Mesendoderm (in vitro differentiated cells): ENCODE measurements around the gene DUSP1.

ENCODE experiments used
- DNase-seq: peaks from one replicate; pipeline ENCODE4 v3.0.0; 2013
- H2AK5ac ChIP-seq: 2 replicates; pipeline ENCODE4 v1.6.1; 2013; ENCODE audit warnings: low read length, inconsistent platforms
- H2BK120ac ChIP-seq: 2 replicates; pipeline ENCODE4 v1.6.1; 2013; ENCODE audit warnings: low read depth, mild to moderate bottlenecking, low read length, moderate library complexity, mixed read lengths
- H2BK15ac ChIP-seq: replicated peaks from 2 replicates; pipeline ENCODE4 v1.6.1; 2013; ENCODE audit warnings: low read depth, mild to moderate bottlenecking, moderate library complexity
- H2BK5ac ChIP-seq: 2 replicates; pipeline ENCODE4 v1.6.1; 2013; ENCODE audit warnings: low read length, inconsistent platforms
- H3K18ac ChIP-seq: 2 replicates; pipeline ENCODE4 v1.6.1; 2013; ENCODE audit warnings: mild to moderate bottlenecking, low read length, mixed read lengths
- H3K23ac ChIP-seq: one replicate; pipeline ENCODE4 v1.6.1; 2013; ENCODE audit warnings: low read length
- H3K27ac ChIP-seq: 2 replicates; pipeline ENCODE4 v1.5.1; 2013; ENCODE audit warnings: low read depth, mild to moderate bottlenecking, inconsistent platforms, low read length, moderate library complexity
- H3K27me3 ChIP-seq: 2 replicates; pipeline ENCODE4 v1.6.1; 2013; ENCODE audit warnings: low read length, control low read depth, mild to moderate bottlenecking, inconsistent platforms; ENCODE audit not compliant: insufficient read depth, poor library complexity
- H3K36me3 ChIP-seq: 2 replicates; pipeline ENCODE4 v1.6.1; 2013; ENCODE audit warnings: low read length, inconsistent platforms; ENCODE audit not compliant: control insufficient read depth, insufficient read depth
- H3K4ac ChIP-seq: one replicate; pipeline ENCODE4 v1.6.1; 2013; ENCODE audit warnings: low read depth, mild to moderate bottlenecking, low read length, moderate library complexity
- H3K4me1 ChIP-seq: 2 replicates; pipeline ENCODE4 v1.6.1; 2013; ENCODE audit warnings: low read depth, low read length, inconsistent platforms; ENCODE audit not compliant: control insufficient read depth
- H3K4me2 ChIP-seq: 2 replicates; pipeline ENCODE4 v1.6.1; 2013; ENCODE audit warnings: low read length
- H3K4me3 ChIP-seq: 2 replicates; pipeline ENCODE4 v1.5.1; 2013; ENCODE audit warnings: mild to moderate bottlenecking, low read length
- H3K56ac ChIP-seq: one replicate; pipeline ENCODE4 v1.6.1; 2013; ENCODE audit warnings: low read length
- H3K79me1 ChIP-seq: 2 replicates; pipeline ENCODE4 v1.6.1; 2013; ENCODE audit warnings: low read length, inconsistent platforms
- H3K79me2 ChIP-seq: 2 replicates; pipeline ENCODE4 v1.6.1; 2013; ENCODE audit warnings: mild to moderate bottlenecking, low read length; ENCODE audit not compliant: control insufficient read depth, insufficient read depth
- H3K9ac ChIP-seq: 2 replicates; pipeline ENCODE4 v1.6.1; 2013; ENCODE audit warnings: low read length, inconsistent platforms
- H4K5ac ChIP-seq: one replicate; pipeline ENCODE4 v1.6.1; 2013; ENCODE audit warnings: low read length
- H4K8ac ChIP-seq: one replicate; pipeline ENCODE4 v1.6.1; 2013; ENCODE audit warnings: low read depth, mild to moderate bottlenecking, control low read depth, low read length, moderate library complexity
- WGBS: extraction: QIAGEN DNeasy Blood & Tissue Kit; methylation state at CpG from one replicate; pipeline ENCODE4 v1.1.7; 2013; ENCODE audit warnings: low lambda C conversion rate, missing lambda C conversion rate; ENCODE audit not compliant: insufficient coverage; ENCODE audit errors: extremely low coverage; 5-methylcytosine and 5-hydroxymethylcytosine counted together

DUSP1 gene

DNA sequence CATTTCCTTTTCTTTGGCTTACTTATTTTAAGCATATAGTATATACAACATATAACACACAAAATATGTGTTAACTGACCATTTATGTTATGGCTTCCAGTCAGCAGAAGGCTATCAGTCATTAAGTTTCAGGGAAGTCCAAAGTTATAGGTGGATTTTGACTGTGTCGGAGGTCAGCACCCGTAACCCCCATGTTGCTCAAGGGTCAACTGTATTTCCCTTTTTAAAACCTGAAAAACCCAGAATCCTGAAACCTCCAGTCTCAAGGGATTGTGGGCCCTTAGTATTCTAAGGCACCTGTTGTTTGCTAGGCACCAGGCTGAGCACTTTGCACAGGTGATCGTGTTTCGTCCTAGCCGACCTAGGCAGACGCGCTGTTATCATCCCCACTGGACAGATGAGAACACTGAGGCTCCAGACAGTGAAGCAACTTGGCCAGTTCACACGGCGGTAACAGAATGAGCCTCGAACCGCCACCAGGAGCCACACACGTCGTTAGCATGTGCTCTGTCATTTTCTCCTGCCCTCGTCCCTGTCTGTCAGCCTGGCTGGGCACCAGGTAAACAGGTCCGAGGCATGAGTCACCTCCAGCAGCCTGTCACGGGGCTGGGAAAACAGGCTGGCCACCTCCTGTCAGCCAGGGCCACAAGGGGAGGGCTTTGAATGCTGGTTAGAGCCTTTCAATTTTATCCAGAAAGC lies 39.9 kb downstream of the DUSP1 start:
- no peak overlapping the region for H3K56ac ChIP-seq
- H2AK5ac ChIP-seq, result no peak overlapping the region
- no peak overlapping the region for H4K8ac ChIP-seq
- H3K27me3 ChIP-seq, result no peaks in the 10 kb centered on the region
- no peaks in the 10 kb centered on the region for H3K36me3 ChIP-seq
- H3K79me2 ChIP-seq, result no peaks in the 10 kb centered on the region
- peak; percentile 84 for DNase-seq
- H3K27ac ChIP-seq, result no peak overlapping the region
- H4K5ac ChIP-seq, result no peak overlapping the region
- H2BK5ac ChIP-seq, result no peak overlapping the region
- H3K4me2 ChIP-seq, result no peak overlapping the region
- H3K4me1 ChIP-seq, result no peaks in the 10 kb centered on the region
- H3K18ac ChIP-seq, result no peak overlapping the region
- H2BK15ac ChIP-seq, result no peak overlapping the region
- no peak overlapping the region for H3K4me3 ChIP-seq
- H3K79me1 ChIP-seq, result no peaks in the 10 kb centered on the region
- H3K9ac ChIP-seq, result no peak overlapping the region
- WGBS, result no CpG with 5 or more reads among the region's 16 CpGs
- no peak overlapping the region for H2BK120ac ChIP-seq
- H3K23ac ChIP-seq, result no peak overlapping the region
- H3K4ac ChIP-seq, result no peak overlapping the region

DNA sequence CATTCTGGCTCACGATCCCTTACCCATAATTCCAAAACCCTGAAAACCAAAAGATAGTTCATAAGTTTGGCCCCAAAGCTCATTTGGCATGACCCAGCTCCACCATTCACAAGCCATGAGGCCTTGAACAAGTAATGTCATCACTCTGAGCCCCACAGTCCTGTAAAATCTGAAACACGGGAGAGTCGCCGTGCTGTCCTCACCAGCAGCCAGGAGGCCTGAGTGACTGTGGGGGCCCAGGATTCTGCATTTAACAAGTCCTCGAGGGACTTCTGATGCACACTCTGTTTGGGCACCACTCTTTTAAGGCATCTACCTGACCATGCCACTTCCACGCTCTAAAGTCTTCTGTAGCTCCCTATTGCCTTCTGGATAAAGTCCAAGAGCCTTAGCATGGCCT lies 40.8 kb downstream of the DUSP1 start:
- Histone ChIP-seq H3K23ac (no peak overlapping the region), H2BK120ac (no peak overlapping the region), H3K79me1 (no peaks in the 10 kb centered on the region), H3K79me2 (no peaks in the 10 kb centered on the region), H2BK5ac (no peak overlapping the region), H4K5ac (no peak overlapping the region), H3K4me1 (no peaks in the 10 kb centered on the region), H3K36me3 (no peaks in the 10 kb centered on the region), H3K27ac (no peak overlapping the region), H3K9ac (no peak overlapping the region), H3K4me2 (no peak overlapping the region), H3K27me3 (no peaks in the 10 kb centered on the region), H3K4ac (no peak overlapping the region), H2BK15ac (no peak overlapping the region), H3K56ac (no peak overlapping the region), H4K8ac (no peak overlapping the region), H2AK5ac (no peak overlapping the region), H3K18ac (no peak overlapping the region), H3K4me3 (no peak overlapping the region)
- WGBS, result no CpG with 5 or more reads among the region's 6 CpGs
- no peak for DNase-seq

DNA sequence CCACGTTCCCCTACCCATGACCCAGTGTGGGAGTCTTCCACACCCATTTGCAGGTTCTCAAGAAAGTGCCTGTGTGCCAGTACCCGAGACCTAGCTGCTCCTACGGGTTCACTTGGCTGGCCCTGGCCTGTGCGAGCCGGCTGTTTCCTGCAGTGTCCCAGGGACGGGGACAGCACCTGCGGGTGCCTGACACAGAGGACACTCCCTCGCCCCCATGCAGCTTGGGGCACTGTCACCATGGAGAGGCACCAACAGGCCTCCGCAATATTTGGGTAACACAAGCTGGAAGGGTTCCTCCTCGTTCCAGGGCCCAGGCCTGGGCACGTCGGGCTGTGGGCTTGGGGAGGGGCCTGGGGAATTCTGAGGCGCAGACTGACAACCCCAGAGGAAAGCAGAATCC lies 41.4 kb downstream of the DUSP1 start:
- no peaks in the 10 kb centered on the region for H3K79me1 ChIP-seq
- no peak overlapping the region for H3K23ac ChIP-seq
- no peak for DNase-seq
- no peaks in the 10 kb centered on the region for H3K27me3 ChIP-seq
- H3K18ac ChIP-seq, result no peak overlapping the region
- H3K4ac ChIP-seq, result no peak overlapping the region
- no peak overlapping the region for H2AK5ac ChIP-seq
- no peak overlapping the region for H3K27ac ChIP-seq
- WGBS, result no CpG with 5 or more reads among the region's 13 CpGs
- H3K4me3 ChIP-seq, result no peak overlapping the region
- no peaks in the 10 kb centered on the region for H3K4me1 ChIP-seq
- no peak overlapping the region for H2BK5ac ChIP-seq
- H3K36me3 ChIP-seq, result no peaks in the 10 kb centered on the region
- H2BK120ac ChIP-seq, result no peak overlapping the region
- no peaks in the 10 kb centered on the region for H3K79me2 ChIP-seq
- no peak overlapping the region for H2BK15ac ChIP-seq
- no peak overlapping the region for H4K8ac ChIP-seq
- no peak overlapping the region for H4K5ac ChIP-seq
- no peak overlapping the region for H3K4me2 ChIP-seq
- H3K9ac ChIP-seq, result no peak overlapping the region
- H3K56ac ChIP-seq, result no peak overlapping the region

DNA sequence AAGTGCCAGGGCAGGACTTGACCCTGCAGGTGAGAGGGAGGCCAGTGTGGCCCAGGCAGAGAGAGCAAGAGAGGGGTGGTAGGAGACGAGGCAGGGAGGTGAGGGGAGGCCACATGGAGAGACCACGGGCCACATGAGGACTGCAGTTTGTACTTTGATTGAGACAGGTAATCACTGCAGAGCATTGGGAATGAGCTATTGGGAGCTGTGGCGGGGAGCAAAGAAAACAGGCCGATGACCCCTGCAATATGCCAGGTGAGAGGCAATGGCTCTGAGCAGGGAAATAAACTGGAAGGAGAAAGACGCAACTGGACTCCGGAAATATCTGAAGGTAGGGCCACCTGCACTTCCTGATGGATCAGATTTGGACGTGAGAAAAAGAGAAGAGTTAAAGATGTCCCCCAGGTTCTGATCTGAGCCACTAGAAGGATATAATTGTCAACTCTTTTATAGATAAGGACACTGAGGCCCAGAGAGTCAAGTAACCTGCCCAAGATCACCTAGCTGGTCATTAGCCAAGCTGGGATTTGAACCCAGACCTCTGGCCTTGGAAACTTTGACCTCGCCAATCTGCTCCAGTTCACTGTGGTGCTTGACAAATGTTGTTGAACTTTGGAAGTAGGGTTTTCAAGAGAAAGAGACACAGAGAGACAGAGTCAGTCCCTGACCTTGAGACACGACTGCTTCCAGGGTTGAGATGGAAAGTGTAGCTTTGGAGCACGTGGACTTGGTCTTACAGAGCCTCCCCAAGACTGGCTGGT lies 42.3 kb downstream of the DUSP1 start:
- Histone ChIP-seq H3K4me2 (no peak overlapping the region), H3K4ac (no peak overlapping the region), H3K4me3 (no peak overlapping the region), H3K4me1 (no peaks in the 10 kb centered on the region), H3K18ac (no peak overlapping the region), H3K23ac (no peak overlapping the region), H3K9ac (no peak overlapping the region), H4K8ac (no peak overlapping the region), H3K27ac (no peak overlapping the region), H3K79me2 (no peaks in the 10 kb centered on the region), H3K56ac (no peak overlapping the region), H2BK15ac (no peak overlapping the region), H3K79me1 (no peaks in the 10 kb centered on the region), H3K36me3 (no peaks in the 10 kb centered on the region), H2AK5ac (no peak overlapping the region), H3K27me3 (no peaks in the 10 kb centered on the region), H2BK120ac (no peak overlapping the region), H2BK5ac (no peak overlapping the region), H4K5ac (no peak overlapping the region)
- DNase-seq, result no peak
- no CpG with 5 or more reads among the region's 10 CpGs for WGBS

DNA sequence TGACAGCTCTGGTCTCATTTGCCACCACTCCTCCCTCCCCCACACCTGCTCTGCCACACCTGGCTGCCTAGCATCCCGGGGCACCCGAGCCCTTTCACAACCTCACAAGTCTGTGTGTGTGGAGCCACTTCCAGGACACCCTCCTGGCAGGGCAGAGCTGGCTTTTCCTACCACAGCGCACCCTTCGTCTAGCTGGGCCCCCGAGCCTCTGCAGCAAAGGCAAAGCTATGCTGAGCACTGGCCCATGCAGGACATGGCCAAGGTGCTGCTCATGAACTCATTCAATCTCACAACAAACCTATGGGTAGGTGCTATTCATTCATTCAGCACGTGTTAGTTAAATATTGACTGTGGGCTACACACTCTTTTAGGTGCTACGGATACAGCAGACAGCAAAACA lies 43.4 kb downstream of the DUSP1 start:
- H3K27ac ChIP-seq, result no peak overlapping the region
- H2BK5ac ChIP-seq, result no peak overlapping the region
- no peak for DNase-seq
- H3K23ac ChIP-seq, result no peak overlapping the region
- H3K27me3 ChIP-seq, result no peaks in the 10 kb centered on the region
- H2BK120ac ChIP-seq, result no peak overlapping the region
- no peak overlapping the region for H2BK15ac ChIP-seq
- H3K79me2 ChIP-seq, result no peaks in the 10 kb centered on the region
- H2AK5ac ChIP-seq, result no peak overlapping the region
- no peak overlapping the region for H3K4me2 ChIP-seq
- no peak overlapping the region for H3K4me3 ChIP-seq
- peaks cover 4% of the 10 kb centered on the region for H3K4me1 ChIP-seq
- no peaks in the 10 kb centered on the region for H3K36me3 ChIP-seq
- no peaks in the 10 kb centered on the region for H3K79me1 ChIP-seq
- H3K18ac ChIP-seq, result no peak overlapping the region
- no CpG with 5 or more reads among the region's 7 CpGs for WGBS
- no peak overlapping the region for H3K4ac ChIP-seq
- no peak overlapping the region for H3K9ac ChIP-seq
- H4K8ac ChIP-seq, result no peak overlapping the region
- no peak overlapping the region for H3K56ac ChIP-seq
- no peak overlapping the region for H4K5ac ChIP-seq
